ENCODE results near the gene IL1RAPL2.

GRCh38 chrX:105460376-105460775 is 894.4 kb downstream of the IL1RAPL2 start:
- TF ChIP-seq CTCF (IDR thresholded peaks at IDR 0.05; ENCODE audit: low read depth, low read length, poor library complexity, severe bottlenecking) = no peak
- no peak for TF ChIP-seq EZH2phosphoT487 (IDR thresholded peaks at IDR 0.05; ENCODE audit: borderline replicate concordance, low read length)

All from DOHH2 (cell line).